NCI-H524 (cell line): Measurements from ENCODE around the gene CYSTM1.
A peak's percentile ranks its signal among the peaks of the same experiment; 100 is the strongest.

Source experiments
- DNase-seq, 2 experiments: peaks; one replicate each; lab custom pipeline; 2025; lab: John Stamatoyannopoulos, UW

The CYSTM1 gene

DNA sequence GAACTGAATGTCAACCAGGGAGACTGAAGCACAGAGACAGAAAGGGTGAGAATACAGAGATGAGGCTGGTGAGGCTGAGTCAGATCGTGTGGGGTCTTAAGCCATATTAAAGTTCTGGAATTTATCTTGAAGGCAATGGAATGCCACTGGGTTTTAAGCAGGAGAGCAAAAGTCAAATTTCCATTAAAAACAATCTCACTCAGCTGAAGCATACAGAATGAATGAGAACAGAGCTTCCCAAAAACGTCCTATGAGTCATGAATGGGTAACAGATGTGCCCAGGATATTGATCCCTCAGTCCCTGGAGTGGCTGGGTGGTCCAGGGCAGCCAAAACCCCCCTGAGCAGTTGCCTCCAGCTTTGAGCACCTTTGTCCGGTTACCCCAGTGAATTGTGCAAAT lies 83.0 kb downstream of the CYSTM1 start:
- DNase-seq = no peak

DNA sequence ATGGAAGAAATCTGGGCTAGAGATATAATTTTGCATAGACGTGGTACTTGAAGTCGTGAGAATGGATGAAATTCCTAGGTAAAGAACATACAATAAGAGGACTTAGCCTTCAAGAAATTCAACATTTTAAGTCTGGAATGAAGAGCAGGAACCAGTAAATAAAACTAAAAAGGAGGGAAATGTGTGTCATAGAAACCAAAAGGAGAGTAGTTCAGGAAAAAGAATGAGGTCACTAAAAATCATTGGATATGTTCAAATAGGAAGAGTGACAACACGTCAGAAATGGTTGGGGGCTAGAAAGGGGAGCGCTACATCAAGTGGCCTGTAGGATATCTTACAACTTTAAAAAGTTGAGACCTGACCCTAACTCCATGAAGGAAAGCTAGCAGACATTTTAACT lies 83.9 kb downstream of the CYSTM1 start:
- no peak for DNase-seq

DNA sequence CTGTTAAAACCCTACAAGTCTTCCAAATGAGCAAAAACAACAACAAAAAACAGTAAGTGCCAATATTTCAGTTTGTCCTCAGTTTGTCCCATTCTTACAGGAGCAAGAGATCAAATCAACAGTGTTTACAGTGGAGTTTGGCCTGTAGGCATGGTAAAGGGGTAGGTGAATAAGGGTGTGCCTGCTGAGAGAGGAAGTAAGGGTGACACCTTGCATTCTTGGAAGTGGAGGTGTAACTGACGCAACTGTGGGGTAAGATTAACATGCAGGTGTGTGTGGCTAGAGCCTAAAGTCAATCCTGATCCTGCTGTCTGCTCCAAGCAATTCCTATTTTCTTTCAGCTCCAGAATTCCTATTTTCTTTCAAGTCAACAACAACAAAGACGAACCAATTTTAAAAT lies 84.5 kb downstream of the CYSTM1 start:
- no peak for DNase-seq

DNA sequence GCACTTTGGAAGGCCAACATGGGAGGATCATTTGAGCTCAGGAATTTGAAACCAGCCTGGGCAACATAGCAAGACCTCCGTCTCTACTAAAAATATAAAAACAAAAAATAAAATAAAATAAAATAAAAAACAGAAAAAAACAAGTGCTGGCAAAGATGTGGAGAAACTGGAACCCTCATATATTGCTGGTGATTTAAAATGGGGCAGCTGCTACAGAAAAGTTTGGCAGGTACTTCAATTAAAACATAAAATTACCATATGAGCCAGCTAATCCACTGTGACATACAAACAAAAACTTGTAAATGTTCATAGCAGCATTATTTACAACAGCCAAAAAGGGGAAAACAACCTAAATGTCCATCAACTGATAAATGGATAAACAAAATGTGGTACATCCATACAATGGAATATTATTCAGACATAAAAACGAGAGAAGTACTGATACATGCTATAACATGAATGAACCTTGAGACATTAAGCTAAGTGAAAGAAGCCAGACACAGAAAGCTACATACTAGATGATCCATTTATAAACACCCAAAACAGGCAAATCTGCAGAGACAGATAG lies 85.2 kb downstream of the CYSTM1 start:
- DNase-seq = no peak

DNA sequence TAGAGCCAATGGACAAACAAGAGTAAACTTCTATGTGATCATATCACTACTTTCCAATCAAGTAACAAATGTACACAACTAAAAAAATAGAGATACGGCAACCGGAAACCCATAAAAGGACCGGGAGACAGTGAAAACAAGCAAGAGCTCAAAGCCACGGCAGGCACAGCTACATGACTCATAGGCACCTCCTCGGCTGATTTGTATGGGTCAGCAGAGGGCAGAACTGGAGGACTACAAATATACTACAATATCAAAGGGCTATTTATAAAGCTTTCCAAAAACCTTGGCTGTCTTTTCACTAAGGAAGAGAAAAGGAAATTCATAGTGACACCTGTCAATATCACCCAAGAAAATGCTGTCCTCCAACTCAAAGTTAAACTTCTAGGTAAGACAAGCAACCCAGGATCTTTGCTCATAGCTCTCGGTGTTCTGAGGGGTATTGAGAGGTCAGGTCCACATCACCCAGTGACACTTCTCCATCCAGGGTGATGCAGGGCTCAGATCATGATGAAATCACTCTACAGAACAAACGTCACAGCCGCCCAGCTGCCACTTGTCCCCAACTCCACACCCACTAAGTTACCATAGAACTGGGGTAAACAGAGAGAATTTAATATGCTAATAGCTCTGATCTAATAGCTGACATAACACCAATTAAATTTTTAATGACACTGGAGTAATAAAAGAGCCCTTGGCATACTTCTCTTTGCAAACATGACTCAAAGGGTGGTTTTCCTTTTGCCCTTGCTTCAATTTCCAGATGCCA lies 86.6 kb downstream of the CYSTM1 start:
- peak in 1 of 2 experiments; percentile 12 for DNase-seq

DNA sequence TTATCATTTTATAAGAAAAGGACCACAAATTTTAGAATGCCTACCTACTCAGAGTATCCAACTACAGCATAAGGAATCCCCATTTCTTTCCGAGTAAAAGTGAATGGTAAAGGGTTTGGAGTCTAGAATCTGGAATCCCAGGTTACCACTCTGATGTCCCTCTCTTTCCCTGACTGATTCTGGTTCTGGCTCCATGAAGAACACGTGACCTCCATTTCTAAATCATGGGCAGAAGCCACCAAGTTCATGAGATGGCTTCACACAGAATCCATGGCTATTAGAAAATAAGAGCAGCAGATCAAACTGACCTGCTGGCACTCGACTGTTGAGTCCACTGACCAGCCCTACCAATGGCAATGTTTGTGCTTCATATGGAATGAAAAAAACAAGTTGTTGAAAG lies 87.2 kb downstream of the CYSTM1 start:
- DNase-seq = no peak

DNA sequence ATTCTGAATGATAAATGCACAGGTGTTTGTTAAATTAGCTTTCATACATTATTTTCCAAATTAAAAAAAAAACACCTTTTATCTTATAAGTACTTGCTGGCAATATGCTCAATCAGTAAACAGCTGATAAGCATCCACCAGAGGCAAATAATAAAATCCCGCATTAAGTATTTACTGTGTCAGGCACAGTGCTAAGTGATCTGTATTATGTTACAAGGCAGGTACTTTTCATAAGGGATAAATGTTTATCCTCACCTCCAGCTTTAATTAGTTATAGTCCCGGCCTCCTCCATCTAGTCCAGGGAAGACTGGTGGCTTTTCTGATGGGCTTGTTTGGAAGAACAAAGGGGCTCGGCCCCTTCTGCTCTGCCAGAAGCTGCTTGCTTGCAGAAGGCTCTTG lies 87.9 kb downstream of the CYSTM1 start:
- DNase-seq = no peak

DNA sequence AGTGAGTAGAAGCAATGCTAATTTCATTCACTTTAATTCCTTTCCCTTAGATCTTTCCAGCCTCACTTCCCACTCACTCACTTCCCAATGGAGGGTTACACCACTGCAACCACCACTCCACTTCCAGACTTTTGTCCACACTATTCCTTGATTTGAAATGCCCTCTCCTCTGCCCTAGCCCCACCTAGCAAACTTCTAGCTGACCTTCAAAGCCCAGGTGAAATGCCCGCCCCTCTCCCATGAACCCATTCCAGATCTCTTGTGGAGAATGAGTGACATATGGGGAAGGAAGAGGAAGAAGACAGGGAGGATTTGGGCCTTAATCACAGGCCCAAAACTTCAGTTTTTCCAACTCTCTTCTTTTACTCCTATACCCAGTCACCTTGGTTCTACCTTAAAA lies 90.9 kb downstream of the CYSTM1 start:
- no peak for DNase-seq

DNA sequence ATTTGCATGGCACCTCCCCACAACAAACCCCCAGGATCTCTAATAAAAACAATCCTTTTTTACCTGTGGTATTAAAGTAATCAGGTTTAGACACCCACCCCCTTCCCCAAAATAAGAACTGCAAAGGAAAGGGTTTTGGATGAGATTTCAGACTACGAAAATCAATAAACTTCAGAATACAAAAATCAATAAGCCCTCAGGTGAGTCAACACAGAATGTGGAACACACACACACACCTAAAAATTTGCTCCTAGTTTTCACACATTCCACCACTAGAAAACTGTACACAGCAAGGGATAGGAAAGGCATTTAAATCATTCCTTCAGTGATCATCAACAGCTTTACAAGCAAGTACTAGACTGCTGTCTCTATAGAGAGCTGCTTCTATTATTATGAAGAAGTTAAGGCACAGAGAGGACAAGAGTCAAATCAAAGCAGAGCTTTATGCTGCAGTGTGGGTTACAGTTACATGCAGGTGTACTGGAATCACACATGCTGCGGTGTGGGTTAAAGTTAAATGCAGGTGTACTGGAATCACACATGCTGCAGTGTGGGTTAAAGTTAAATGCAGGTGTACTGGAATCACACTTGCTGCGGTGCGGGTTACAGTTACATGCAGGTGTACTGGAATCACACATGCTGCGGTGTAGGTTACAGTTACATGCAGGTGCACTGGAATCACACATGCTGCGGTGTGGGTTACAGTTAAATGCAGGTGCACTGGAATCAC lies 91.6 kb downstream of the CYSTM1 start:
- DNase-seq = no peak

DNA sequence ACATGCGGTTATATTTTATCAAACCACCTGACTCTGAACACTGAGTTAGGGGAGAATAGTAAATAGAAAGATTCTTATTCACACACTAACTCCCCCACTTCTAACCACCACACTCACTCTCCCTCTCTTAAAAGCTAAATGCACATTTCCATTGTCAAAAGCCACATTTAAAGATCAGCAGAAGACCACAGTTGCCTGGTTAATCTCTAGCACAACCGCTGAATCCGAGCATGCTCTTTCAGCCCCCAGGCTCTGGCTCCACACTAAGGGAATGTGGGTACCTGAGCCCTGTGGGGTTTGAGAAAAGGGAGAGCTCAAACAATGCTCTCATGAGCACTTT lies 92.2 kb downstream of the CYSTM1 start:
- DNase-seq = no peak

DNA sequence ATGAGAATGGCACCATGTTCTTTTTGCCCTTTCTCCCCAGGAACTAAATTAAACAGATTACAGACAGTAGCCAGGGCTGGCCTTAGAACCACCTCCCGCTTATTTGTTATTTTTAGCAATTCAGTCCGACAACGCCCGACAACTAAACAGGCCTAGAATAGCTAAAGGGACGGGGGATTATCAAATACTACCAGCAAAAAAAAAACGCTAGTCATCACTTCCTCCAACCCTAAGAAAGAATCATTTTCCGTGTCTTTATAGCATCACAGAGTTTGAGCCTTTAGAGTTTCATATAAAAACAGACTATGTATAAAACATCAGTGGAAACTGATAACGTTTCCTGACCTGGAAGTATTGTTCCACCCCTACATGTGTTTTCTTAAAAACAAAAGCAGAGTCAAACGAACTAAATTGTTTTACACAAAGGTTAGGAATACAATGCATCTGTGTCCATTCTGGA lies 92.6 kb downstream of the CYSTM1 start:
- DNase-seq = no peak

DNA sequence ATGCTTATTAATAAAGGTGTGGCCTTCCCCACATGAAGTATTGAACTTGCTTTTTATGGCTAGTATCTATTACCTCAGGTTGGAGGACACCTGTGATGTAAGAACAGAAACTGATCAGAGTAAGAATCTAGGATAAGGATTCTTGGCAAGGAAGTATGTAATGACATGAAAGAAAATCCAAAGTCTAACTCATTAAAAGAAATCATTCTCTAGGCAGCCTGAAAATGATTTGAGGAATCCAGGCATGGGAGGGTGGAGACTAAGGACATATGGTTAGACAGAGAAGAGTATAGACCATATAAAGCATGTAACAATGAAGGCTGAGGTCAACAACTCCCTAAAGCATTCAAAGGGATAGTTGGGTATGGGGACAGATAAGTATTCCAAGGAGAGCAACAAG lies 95.0 kb downstream of the CYSTM1 start:
- no peak for DNase-seq

DNA sequence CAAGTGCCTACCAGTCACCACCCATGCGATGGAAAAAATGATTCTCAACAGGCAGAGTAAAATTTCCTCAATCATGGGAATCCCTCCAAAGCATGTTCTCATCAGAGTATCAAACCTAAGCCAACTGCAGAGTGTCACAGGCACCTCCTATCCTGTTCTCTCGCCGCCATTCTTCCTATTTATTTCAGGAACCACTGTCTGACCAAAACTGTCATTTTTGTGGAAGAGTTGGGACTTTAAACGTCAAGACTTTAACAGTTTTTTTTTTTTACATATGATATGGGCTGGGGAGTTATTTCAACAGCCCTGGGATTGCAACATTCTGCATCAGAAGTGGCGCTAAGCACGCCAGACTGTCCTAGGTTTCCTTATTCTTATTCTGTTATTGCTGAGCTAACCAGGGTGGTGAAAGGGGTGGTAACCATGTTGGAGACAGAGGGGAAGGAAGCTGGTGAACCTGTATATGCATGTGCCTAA lies 98.5 kb downstream of the CYSTM1 start:
- no peak for DNase-seq

DNA sequence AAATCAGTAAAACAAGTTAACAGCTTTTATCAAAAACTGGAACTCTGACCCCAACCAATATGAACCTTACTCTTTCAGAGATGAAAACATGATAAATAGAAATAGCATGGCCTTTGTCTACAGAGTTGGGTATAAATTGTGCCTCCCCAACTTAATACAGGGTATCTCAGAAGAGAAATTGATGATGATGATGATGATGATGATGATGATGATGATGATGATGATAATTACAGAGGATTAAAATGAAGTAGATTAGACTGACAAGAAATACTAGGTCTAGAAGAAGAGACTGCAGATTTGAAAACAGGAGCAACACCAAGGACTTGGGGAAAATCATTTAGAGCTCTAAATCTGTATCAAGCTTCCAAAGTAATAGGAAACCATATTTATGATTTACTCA lies 100.8 kb downstream of the CYSTM1 start:
- no peak for DNase-seq

DNA sequence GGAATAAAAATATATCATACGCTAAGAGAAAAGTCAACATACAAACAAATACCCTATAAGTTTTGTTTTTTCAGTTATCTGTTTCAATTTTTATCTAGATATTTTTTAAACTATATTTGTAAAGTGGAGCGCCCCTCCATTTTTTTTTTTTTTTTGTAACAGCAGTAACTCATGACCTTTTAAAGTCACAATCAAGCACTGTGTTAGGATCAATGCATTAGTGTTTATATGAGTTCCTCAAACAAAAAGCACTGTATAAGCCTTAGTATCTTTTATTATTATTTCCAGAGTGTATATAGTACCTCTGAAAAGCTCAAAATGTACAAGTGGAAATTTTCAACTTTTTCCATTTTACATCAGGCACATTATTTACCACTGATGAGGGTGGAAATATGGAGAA lies 107.3 kb downstream of the CYSTM1 start:
- DNase-seq = no peak

DNA sequence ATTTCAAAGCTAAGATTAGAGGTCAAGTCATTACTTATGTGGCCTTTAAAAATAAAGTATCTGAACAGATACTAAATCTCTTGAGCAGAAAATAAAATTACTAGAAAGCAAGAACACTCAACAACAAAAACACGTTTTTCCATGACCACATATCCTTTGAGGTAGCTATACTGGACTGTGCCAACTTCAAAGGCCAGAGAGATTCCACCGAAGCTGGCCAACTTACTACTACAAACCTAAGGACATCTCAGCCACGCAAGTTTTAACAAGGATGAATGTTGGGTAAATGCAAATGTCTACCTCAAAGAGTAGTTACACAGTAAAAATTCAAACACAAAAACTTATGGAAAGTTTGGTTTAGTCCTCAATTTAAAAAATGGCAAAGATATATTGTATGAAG lies 109.0 kb downstream of the CYSTM1 start:
- DNase-seq = no peak

DNA sequence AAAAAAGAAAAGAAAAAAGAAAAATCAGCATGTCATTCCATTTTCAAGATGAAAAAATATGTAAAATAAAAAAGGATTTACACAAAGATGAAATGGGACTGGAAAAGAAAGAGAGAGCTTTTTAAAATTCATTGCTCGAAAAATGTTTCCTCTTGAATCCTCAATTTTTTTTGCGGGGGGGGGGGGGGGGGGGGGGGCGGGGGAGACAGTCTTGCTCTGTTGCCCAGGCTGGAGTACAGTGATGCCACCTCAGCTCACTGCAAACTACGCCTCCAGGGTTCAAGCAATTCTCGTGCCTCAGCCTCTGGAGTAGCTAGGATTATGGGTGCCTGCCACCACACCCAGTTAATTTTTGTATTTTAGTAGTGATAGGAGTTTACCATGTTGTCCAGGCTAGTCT lies 111.4 kb downstream of the CYSTM1 start:
- DNase-seq = no peak

DNA sequence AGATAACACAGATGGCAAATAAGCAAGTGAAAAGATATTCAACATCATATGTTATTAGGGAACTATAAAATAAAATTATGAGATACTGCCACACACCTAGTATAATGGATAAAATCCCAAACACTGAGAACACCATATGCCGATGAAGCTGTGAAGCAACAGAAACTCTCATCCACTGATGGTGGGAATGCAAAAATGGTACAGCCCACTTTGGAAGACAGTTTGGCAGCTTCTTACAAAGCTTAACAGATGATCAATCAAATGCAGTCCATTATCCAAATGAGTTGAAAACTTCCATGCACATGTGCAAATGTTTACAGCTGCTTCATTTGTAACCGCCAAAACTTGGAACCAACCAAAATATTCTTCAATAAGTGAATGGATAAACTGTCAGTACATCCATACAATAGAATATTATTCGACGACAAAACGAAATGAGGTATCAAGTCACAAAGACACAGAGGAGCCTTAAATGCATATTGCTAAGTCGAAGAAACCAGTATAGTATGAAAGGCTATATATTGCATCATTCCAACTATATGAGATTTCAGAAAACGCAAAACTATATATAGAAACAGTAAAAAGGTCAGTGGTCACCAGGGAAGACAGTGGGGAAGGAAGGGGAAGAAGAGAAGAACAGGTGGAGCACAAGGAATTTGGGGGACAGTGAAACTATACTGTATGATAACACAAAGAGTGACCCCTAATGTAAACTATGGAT lies 113.0 kb downstream of the CYSTM1 start:
- no peak for DNase-seq

DNA sequence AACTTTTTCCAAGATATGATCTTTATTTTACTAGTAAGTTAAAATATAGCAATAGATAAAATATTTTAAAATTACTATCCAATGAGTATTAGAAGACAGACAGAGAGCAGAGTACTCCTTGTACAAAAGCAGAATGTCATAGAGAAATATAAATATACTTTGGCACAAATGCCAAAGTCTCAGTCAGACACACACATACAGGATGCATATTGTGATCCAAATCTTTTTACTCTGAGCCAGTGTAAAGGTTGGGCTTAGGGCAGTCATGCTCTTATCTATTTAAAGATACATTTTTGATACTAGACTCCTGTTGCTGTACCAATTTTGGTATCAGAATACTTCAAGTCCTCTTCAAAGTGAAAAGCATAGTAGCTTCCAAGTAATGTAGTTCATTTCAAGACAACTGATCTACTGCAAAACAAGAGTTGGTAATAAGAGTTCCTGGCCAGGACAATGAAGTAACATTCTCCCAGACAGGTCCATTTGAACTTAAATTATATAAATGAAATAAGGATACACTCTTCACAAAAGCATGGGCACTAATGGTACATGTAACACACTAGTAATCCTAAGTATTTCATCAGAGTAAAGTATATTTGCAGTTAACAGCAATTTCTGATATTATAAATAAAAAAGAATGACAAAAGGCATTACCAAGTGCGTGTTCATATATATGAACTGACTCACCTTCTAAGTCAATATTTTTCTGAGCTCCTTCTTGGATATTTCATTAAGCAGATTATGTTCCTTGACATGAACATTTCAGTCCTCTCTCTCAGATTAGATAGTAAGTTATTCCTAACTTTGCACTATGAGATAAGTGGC lies 117.4 kb downstream of the CYSTM1 start:
- DNase-seq = no peak
